ENCODE data around the gene TIMM22. TPM values are rescaled to one million over a fixed set of nuclear protein-coding genes. Genes with fewer than 3 reads are reported as not detected.
A peak's percentile ranks its signal among the peaks of the same experiment; 100 is the strongest.
"Not testable (repeated sequence)": the region's sequence is repeated elsewhere in the genome, so short reads cannot be mapped to it uniquely, and the experiment has no call there.

The TIMM22 gene
- 22.8 and 23.7 TPM in 2 replicates for polyA plus RNA-seq (2014; cell fraction: cytosol; rRNA removed)
- 11.7 and 12.1 TPM in 2 replicates for polyA plus RNA-seq (2014; cell fraction: nucleus; rRNA removed)

- DNase-seq (ENCODE audit: low spot score), result peak; percentile 99
Measured at GRCh38 chr17:996554-997344, at the start of gene TIMM22. TIMM22 (plus strand) TSS chr17:997129; CDS start chr17:997143, 14 bp downstream.

GRCh38 chr17:948284-948852 is 48.6 kb upstream of the TIMM22 start:
- no peak for DNase-seq (ENCODE audit: low spot score)

- no peak for DNase-seq (ENCODE audit: low spot score)
Measured at GRCh38 chr17:949623-950303, 47.2 kb upstream of the TIMM22 start.

- DNase-seq (ENCODE audit: low spot score), result no peak
Measured at GRCh38 chr17:951325-952132, 45.4 kb upstream of the TIMM22 start.

- DNase-seq (ENCODE audit: low spot score), result not testable (repeated sequence)
Measured at GRCh38 chr17:952592-952991, 44.3 kb upstream of the TIMM22 start.

DNA sequence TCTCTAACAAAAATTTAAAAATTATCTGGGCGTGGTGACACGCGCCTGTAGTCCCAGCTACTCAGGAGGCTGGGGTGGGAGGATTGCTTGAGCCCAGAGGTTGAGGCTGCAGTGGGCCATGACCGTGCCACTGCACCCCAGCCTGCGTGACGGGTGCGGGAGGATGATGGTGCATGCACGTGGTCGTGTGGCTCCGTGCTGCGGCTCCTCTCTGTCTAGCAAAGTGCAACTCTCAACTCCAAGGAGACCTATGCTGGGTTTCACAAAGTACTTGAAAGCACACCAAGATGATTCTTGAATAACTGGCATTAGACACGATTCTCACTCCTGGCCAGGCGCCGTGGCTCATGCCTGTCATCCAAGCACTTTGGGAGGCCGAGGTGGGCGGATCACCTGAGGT is 43.2 kb upstream of the TIMM22 start:
- no peak for DNase-seq (ENCODE audit: low spot score)

DNA sequence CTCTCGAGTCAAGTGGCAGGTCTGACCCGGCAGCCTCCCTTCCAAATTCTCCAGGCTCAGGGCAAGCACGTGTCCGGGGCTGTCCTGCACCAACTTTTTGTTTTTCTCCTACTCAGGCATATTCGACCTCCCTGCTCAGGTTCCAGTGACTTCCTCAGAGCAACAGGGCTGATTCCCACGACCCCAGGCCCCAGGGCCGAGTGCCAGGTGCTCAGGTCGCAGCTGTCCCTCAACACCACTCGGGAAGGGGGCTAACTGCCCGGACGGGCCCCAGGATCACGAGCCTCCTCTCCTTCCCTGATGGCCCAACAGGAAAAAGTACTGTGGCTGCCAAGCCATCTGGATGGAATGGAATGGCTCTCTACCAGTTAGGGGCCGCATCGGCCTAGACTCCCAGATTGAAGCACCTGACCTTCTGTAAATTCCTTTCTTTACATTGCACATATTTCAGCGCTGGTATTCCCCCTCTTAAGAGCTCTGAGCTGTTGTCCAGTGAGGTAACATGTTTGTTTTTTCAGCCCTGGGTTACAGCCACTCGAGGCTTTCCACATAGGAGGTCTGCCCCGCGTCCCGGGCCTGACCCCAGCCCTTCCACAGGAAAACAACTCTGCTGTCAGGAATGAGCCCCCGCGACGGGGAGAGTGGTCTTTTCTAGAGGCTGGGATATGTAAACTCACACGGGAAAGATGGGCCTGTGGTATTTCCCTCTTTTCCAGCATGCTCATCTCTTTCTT is 42.3 kb upstream of the TIMM22 start:
- DNase-seq (ENCODE audit: low spot score), result no peak

GRCh38 chr17:956905-957304 is 40.0 kb upstream of the TIMM22 start:
- DNase-seq (ENCODE audit: low spot score), result peak; percentile 36

DNA sequence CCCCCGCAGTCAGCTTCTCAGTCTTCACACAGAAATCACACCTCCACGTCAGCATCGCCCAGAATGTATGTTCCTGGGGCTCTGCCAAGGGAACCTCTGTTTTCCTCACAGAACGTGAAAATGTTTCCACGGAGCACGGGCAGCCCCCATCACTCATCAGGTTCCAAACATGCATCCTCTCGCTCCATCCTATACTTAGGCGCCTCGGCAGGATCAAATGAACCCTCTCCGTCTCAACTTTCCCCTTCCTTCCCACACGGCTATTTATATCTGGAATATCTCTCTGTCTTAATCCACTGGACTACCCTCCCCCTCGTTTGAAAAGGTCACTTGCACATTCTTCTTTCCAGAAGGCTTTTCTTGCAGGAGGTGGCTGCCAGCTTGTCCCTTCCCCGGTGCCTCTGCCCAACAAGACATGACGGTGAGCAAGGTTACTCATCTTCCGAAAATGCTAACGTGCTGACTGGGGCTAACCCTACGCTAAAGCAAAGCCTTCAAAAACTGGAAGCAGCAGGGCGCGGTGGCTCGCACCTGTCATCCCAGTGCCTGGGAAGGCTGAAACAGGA is 39.0 kb upstream of the TIMM22 start:
- DNase-seq (ENCODE audit: low spot score), result no peak

DNA sequence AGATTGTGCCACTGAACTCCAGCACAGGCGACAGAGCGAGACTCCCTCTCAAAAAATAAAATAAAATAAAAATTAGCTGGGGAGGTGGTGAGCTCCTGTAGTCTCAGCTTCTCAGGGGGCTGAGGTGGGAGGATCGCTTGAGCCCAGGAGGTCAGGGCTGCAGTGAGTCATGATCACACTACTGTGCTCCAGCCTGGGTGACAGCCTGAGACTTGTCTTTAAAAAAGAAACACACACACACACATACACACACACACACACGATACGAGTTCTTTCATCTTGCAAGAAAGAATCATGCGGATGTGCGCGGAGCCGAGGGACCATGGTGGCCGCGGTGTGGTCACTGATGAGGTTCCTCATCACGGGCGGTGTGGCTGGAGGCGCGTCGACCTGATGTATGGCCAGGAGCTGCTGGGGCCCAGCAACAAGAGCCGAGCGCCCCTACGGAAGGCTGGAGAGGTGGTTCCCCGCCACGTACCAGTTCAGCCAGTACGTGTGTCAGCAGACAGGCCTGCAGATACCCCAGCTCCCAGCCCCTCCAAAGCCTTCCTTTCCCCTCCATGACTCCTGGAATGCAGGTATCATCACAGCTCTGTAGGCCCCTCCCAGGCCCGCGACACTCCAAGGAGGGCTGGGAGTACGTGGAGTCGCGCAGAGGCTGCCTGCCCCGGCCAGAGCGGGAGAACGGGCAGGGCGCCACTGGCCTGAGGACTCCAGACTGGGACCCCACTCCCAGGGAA is 38.0 kb upstream of the TIMM22 start:
- DNase-seq (ENCODE audit: low spot score), result no peak

- no peak for DNase-seq (ENCODE audit: low spot score)
Measured at GRCh38 chr17:962166-962565, 34.8 kb upstream of the TIMM22 start.

GRCh38 chr17:962670-963069 is 34.3 kb upstream of the TIMM22 start:
- no peak for DNase-seq (ENCODE audit: low spot score)

- DNase-seq (ENCODE audit: low spot score), result no peak
Measured at GRCh38 chr17:964876-965275, 32.1 kb upstream of the TIMM22 start.

- DNase-seq (ENCODE audit: low spot score), result no peak
Measured at GRCh38 chr17:965311-965989, 31.5 kb upstream of the TIMM22 start.

DNA sequence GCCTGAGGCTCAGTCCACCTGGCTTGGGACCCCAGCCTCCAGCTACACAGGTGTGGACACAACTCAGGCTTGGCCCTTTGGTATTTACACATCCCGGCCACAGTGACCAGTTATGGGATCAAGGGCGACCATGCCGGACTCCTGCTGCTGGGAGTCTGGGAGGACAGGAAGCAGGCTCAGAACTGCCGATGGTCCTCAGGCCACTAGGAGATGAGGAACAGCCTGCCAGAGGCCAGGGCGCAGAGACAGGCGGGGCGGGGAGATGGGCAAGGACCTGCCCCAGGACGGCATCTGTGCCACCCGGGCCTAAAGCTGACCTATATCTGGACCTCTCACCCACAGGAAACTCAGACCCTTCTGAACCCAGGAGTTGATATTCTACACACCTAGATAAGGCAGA is 29.8 kb upstream of the TIMM22 start:
- no peak for DNase-seq (ENCODE audit: low spot score)

- DNase-seq (ENCODE audit: low spot score), result no peak
Measured at GRCh38 chr17:968812-969730, 27.9 kb upstream of the TIMM22 start.

DNA sequence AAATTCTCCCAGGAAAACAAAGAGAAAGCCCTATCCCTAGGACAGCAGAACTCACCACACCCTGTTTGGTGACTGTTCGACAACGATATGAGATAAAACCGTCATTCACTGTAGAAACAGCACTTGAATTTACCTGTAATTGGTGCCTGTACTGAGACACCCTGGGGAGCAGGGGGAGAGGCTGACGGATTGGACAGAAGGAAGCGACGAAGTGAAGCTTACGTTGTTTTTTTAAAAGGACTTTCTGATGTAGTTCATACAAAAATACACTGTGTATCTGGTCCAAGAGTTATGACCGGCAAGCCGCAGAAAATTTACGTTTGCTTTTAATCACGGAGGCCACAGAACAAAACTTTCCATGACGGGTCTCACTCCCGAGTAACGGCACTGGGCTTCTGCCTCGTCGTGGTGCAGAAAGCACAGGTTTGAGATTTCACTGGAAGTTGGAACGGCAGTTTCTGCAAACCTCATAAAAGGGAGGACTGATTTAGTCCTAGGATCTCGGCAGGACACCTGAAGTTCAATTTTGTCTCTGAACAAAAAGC is 27.0 kb upstream of the TIMM22 start:
- DNase-seq (ENCODE audit: low spot score), result no peak

DNA sequence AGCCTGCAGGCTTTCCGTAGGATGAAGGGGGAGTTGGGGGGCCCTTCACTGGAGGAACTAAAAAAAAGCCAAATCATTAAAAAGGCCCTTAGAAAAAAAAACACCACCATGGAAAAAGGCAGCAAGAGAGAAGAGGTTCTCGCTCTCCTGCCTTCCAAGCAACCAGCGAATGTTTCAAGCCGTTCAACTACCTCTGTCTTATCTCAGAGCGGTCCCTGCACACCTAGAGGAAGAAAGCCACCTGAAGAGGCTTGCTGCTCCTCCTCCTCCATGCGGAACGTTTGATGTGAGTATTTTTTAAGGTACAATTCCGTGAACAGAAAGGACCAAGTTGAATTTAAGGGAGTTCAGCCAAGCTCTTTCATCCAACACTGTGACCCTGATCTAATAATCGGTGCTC is 26.6 kb upstream of the TIMM22 start:
- DNase-seq (ENCODE audit: low spot score), result no peak

Measured in SK-N-DZ (cell line).